HG03103 (cell line): ENCODE measurements around the gene TMEM178A.
"Not testable (repeated sequence)": the region's sequence is repeated elsewhere in the genome, so short reads cannot be mapped to it uniquely, and the experiment has no call there.

Experiments
- ATAC-seq: cut with Tn5 transposase; IDR thresholded peaks from one replicate; pipeline ENCODE4 v1.9.1; 2021; ENCODE audit warnings: low read depth; ENCODE audit not compliant: unreplicated experiment

TMEM178A gene

DNA sequence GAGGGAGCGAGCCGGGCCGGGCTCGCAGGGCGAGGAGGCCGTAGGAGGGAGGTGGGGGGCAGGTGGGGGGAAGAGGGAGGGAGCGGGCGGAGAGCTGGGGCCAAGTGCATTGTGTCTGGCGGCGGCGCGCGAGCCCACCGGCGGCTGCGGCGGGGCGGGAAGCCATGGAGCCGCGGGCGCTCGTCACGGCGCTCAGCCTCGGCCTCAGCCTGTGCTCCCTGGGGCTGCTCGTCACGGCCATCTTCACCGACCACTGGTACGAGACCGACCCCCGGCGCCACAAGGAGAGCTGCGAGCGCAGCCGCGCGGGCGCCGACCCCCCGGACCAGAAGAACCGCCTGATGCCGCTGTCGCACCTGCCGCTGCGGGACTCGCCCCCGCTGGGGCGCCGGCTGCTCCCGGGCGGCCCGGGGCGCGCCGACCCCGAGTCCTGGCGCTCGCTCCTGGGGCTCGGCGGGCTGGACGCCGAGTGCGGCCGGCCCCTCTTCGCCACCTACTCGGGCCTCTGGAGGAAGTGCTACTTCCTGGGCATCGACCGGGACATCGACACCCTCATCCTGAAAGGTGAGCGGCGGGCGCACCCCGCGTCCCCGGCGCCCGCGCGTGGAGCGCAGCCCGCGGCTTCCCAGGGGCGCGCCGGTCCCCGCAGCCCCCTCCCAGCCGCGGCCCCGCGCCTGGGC, at the start of gene TMEM178A:
Gene TMEM178A, plus strand, starts transcription at position 107 of the 680 bp plus-strand sequence. Its CDS starts 58 bp downstream, at position 165.
- ATAC-seq = no peak

DNA sequence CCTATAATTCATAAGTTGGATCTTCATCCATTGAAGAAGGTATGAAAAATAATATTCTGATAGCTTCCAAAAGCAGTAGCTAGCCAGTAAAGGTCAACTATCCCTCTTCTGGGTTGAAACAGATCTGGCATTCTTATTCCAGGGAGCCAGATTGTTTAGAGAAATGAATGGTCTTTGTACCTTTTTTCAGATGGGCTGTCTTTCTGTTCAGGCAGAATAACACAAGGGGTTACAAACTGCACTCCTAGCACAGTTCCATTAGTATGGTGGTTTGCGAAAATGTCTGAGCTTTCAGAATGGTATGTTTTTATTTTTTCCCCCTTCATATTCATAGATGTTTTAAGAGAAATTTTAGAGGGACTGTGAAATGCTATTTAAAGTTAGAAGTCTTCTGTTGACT, 47.5 kb upstream of the TMEM178A start:
- no peak for ATAC-seq

DNA sequence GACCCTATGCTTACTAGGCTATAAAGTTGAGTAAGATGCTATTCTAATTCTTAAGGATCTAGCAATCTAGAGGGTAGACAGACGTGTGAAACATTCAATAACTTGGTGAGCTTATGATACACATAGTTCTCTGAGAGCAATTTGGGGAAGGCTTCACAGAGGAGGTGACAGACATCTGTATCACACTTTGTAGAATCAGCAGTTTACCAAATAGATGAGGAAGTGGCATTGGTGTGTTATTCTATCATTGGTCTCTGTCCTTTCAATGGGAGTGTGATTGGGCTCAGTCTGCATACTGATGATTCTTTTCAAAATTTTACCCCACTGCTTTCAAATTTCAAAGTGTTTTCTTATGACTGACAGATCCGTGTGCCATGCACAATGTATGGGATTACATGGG, 47.0 kb upstream of the TMEM178A start:
- ATAC-seq = no peak

- ATAC-seq = no peak
Observed at GRCh38 chr2:39620067-39620466, 45.6 kb upstream of the TMEM178A start.

DNA sequence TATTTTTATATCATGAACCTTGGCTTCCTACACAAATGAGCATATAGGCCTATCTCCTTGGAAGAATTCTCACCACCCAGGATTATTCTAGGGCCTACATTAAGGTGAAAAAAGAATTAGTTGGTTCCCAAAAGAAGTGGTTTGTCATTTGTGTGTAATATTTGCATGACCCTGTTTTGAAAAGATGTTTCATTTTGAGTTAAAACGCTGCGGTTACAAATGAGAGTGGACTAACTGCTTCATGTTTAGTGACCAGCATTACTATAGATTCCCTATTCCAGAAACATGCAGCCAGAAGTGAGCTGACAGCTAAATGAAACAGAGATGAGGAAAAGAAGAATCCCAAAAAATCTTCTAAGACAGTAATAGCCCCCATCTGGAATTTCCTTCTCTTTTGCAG, 44.1 kb upstream of the TMEM178A start:
- no peak for ATAC-seq

DNA sequence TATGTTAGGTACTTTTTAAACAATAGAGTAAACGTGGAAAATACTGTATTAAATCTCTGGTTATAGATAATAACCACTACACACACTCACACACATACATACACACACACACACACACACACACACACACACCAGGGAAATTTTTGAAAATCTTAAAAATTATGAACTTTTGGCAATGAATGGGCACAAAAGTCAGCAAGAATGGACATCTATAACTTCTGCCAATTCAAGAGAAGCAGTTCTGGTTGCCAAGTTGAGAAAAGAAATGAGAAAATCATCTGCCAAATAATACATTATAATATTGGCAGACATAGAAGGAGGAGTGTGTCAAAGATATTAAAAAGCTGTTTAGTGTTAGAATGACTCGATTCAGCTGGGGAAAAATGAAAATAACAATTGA, 42.9 kb upstream of the TMEM178A start:
- ATAC-seq = no peak

- ATAC-seq = no peak
Observed at GRCh38 chr2:39623917-39624316, 41.8 kb upstream of the TMEM178A start.

- ATAC-seq = no peak
Observed at GRCh38 chr2:39625193-39625926, 40.4 kb upstream of the TMEM178A start.

- ATAC-seq = no peak
Observed at GRCh38 chr2:39625927-39626270, 39.8 kb upstream of the TMEM178A start.

DNA sequence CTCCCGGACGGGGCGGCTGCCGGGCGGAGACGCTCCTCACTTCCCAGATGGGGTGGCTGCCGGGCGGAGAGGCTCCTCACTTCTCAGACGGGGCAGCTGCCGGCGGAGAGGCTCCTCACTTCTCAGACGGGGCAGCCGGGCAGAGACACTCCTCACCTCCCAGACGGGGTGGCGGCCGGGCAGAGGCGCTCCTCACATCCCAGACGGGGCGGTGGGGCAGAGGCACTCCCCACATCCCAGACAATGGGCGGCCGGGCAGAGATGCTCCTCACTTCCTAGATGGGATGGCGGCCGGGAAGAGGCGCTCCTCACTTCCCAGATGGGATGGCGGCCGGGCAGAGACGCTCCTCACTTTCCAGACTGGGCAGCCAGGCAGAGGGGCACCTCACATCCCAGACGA, 37.4 kb upstream of the TMEM178A start:
- ATAC-seq = not testable (repeated sequence)

GRCh38 chr2:39629646-39630045, 36.1 kb upstream of the TMEM178A start:
- no peak for ATAC-seq

GRCh38 chr2:39631256-39631655, 34.5 kb upstream of the TMEM178A start:
- ATAC-seq = no peak

GRCh38 chr2:39631718-39632117, 34.0 kb upstream of the TMEM178A start:
- no peak for ATAC-seq

DNA sequence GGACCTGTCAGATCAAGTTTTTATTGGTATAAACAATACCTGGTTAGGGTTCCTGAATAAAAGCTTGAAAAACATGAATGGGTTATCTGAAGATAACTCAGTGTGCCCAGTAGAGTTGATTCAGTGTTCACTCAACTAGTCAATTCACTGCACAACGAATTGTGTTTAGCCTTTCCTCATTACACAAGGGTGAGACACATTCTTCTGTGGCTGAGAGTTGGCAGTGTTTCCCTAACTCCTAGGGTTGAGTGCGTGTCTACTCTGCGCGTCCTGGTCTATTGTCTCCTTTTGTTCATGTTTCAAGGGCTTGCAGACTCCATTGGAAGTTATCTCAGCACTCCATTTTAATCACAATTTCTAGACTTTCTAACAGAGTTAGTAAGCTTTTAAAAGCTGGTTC, 32.8 kb upstream of the TMEM178A start:
- ATAC-seq = no peak

GRCh38 chr2:39636306-39636705, 29.4 kb upstream of the TMEM178A start:
- no peak for ATAC-seq

- no peak for ATAC-seq
Observed at GRCh38 chr2:39638581-39638980, 27.1 kb upstream of the TMEM178A start.

DNA sequence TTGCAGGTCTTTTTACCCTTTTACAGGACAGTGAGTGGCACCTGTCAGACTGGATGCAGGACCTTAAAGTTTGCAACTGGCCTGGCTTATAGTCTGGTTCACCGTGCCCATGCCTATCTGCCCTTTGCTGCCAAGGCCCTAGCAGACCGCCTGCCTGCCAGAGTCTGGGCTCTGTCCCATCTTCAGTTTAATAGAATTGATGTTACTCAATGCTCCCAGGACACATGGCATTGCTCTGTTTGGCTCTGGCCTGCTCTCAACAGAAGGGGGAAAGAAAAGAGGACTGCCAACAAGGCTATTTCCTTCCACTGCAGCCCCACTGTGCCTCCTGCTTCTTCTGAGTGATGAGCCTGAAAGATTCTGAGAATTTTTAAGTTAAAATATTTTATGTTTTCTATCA, 25.6 kb upstream of the TMEM178A start:
- no peak for ATAC-seq

GRCh38 chr2:39640681-39641080, 25.0 kb upstream of the TMEM178A start:
- ATAC-seq = no peak

- no peak for ATAC-seq
Observed at GRCh38 chr2:39641635-39642034, 24.1 kb upstream of the TMEM178A start.

DNA sequence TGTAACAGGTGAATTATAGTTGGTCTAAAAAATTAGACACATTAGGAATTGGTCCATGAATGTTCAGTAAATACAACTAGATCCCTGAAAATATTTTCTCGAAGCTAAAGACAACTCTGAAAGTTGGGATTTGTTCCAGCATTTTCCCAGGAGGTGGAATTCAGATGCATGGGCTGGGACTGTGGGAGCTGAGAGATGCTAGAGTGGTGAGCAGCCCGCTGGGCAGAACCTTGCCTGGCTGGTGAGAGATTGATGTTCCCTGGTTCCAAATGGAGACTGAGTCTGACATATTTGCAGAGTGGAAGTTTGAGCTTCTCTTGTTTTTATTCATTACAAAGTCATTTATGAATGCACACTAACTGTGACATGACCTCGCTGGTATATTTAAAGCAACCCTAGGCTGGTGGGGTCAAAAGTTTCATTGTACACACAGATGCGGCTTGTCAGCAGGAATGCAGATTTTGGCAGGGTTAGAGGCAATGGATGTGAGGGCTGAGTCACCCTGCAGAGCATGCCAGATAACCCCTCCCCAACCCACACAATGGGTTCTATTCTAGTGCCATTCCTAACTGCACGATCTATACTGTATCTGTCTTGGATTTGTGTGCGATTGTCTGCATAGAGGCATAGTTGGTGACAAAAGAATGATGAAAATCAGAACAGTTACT, 23.5 kb upstream of the TMEM178A start:
- no peak for ATAC-seq

GRCh38 chr2:39645826-39646225, 19.9 kb upstream of the TMEM178A start:
- ATAC-seq = no peak

DNA sequence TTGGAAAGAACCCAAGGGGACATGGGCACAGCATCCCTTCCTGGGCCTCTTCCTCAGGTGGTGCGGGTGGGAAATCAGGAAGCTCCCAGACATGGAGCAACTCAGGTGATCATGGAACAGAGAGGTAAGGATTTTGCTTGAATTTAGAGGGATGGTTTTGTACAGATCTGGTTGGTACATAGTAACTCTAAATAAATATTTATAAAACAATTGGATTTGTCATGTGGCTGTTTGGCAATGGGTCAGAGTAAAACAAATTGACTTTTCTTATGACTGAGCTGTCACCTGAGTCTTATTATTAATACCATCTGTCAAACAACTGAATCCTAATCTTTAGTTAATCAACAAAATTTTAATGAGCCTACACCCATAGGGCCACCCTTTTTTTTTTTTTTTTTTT, 19.4 kb upstream of the TMEM178A start:
- no peak for ATAC-seq
